Activated naive CD8-positive, alpha-beta T cell treated with anti-CD3 and anti-CD28 coated beads, Interleukin-2, amount 10 ng/mL, durations not matched to agents 7 days and 5 days (primary cell): ENCODE results near the gene GRK6. TPM values are rescaled to one million over a fixed set of nuclear protein-coding genes. Genes with fewer than 3 reads are reported as not detected.

Experiments used
- ATAC-seq: fragments of 150-1000 bp; cut with Tn5 transposase; one replicate; pipeline ENCODE4 v1.10.0; 2021; ENCODE audit warnings: low read depth, moderate library complexity
- POLR2A ChIA-PET: fragments of 350-600 bp; sonication (Branson Sonifier 250); formaldehyde crosslinking; loops from one replicate; lab custom pipeline; 2021; ENCODE audit warnings: antibody characterized with exemption; lab: Charles Lee
- DNase-seq: peaks from one replicate; pipeline ENCODE4 v3.0.0; 2021
- H3K27ac Mint-ChIP-seq: one replicate; pipeline ENCODE4 v1.8.0; 2022; ENCODE audit warnings: mild to moderate bottlenecking, mixed read lengths
- H3K27me3 Mint-ChIP-seq: one replicate; pipeline ENCODE4 v1.8.0; 2022; ENCODE audit warnings: mild to moderate bottlenecking, moderate library complexity, mixed read lengths
- H3K36me3 Mint-ChIP-seq: one replicate; pipeline ENCODE4 v1.8.0; 2021; ENCODE audit warnings: mild to moderate bottlenecking, mixed read lengths
- H3K4me1 Mint-ChIP-seq: one replicate; pipeline ENCODE4 v1.8.0; 2021; ENCODE audit warnings: mixed read lengths
- H3K4me3 Mint-ChIP-seq: one replicate; pipeline ENCODE4 v1.8.0; 2022; ENCODE audit warnings: mild to moderate bottlenecking, moderate library complexity, mixed read lengths
- H3K9me3 Mint-ChIP-seq: one replicate; pipeline ENCODE4 v1.8.0; 2021; ENCODE audit warnings: mixed read lengths
- total RNA-seq, 2 experiments: library from RNA; stranded (reverse); gene quantifications; one replicate each; pipeline ENCODE4 v1.2.3, GENCODE V29; 2021

GRK6 gene
- total RNA-seq, 2 experiments from 2014 or later = 181 to 186 TPM

DNA sequence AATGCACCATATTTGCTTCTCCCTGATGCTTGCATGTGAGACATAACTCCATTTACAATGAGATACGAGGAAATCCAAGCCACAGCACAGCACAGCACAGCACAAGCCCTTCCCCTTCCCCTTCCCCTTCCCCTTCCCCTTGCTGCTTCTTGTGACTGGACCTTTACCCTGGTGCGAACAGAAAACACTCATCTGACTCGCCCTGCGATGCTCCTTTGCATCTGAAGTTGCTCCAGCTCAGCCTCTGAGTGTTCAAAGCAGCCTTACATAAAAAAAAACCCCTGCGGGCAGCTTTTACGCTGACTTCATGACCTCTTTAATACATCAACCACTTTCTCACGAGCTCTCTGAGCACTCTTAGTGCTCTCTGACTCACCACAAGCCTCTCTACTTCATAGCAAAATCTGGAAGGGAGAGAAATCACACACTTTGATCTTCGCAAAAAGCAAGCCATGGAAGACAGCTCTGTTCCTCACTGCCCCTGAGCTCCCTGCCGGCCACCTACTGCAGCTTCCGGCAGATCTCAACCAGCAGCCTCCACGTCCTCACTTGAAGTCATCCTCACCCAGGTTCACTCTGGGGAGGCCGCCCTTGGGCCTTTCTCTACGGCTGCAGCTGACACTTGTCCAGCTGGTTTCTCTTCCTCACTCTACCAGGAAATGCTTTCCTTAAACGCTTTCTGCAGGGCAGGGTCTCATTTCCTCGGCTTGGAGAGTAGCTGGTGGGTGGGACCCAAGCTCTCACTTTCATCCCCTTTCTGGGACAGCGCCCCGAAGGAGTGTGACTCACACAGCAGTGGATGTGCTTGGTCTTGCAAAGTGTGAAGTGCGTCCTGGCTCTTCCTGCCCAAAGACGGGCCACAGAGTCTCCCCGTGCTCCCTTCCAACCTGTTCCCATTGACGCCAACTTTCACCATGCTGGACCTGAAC is 37.0 kb upstream of the GRK6 start:
- POLR2A ChIA-PET = interaction anchor here (0.8 to 3.4 kb wide), 14 partner anchors 13 to 83 kb away, joined by 3 to 40 read pairs (median 4); partner anchors contain the start of genes DBN1, PRR7 and RGS14
- no peaks in the 10 kb centered on the region for H3K9me3 Mint-ChIP-seq
- peak; percentile 40 for ATAC-seq
- no peaks in the 10 kb centered on the region for H3K36me3 Mint-ChIP-seq
- H3K4me3 Mint-ChIP-seq = peak overlapping the region; percentile 45
- H3K4me1 Mint-ChIP-seq = peaks cover 43% of the 10 kb centered on the region
- H3K27ac Mint-ChIP-seq = peak overlapping the region; percentile 88
- no peaks in the 10 kb centered on the region for H3K27me3 Mint-ChIP-seq
- DNase-seq = peak; percentile 47

DNA sequence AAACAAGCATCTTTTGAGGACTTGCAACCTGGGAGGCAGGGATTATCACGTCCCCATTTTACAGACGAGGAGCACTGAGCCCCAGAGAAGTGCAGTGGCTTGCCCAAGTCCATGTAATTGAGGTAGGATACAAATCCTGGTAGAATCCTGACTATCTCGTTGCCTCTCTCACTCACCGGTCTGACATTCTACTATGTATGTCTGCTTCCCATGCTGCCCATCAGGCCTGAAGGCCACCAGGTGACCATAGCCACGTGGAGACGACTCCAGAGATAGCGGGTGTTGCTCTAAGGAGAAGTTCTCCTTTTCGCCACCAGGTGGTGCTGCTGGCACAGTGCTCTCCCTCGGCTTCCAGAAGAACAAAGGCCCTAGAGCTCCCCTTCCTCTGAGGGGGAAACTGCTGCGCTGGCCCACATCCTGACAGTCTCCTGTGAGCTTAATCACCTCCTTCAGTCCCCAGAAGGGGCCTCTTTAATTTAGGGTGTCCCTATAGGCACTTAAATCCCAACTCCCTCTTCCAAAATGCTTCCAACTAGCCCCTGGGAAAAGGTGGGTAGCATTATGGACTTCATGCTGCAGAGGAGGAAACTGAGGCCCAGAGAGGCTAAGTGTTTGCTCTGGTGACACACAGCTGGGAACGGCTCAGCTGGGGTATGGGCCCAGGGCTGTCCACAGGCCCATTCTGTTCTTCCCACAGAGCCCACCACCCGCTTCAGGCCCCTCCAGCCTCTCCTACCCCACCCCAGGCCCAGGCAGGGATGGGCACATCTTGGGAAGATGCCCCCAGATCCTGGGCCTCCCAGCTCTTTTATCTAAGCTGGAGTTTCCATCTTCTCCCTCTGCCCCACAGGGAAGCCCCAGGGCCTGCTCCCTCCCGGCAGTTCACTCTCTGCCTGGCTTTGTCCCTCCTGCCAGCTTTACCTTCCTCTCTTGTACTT is 35.8 kb upstream of the GRK6 start:
- POLR2A ChIA-PET = interaction anchor here (0.5 to 3.4 kb wide), 21 partner anchors 12 to 124 kb away, joined by 3 to 40 read pairs (median 3); partner anchors contain the start of genes DBN1, GRK6, LMAN2 and PDLIM7

DNA sequence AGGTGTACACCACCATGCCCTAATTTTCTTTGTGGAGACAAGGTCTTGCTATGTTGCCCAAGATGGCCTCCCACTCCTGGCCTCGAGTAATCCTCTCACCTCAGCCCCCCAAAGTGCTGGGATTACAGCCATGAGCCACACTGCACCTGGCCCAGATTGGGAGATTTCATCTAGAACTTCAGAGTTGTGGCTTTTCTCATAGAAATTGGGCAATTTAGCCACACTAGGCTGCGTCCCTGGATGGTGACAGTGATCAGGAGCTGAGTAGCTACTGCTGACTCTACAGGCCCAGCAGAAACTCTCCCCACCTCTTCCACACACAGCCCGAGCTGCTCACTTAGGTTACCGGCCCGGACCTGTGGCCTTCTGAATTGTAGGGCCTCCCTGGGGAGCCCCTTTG is 33.7 kb upstream of the GRK6 start:
- H3K36me3 Mint-ChIP-seq = no peaks in the 10 kb centered on the region
- peaks cover 36% of the 10 kb centered on the region for H3K4me1 Mint-ChIP-seq
- H3K27me3 Mint-ChIP-seq = peaks cover 5% of the 10 kb centered on the region
- ATAC-seq (no peak), DNase-seq (no peak)
- H3K9me3 Mint-ChIP-seq = no peaks in the 10 kb centered on the region
- H3K4me3 Mint-ChIP-seq = no peak overlapping the region
- H3K27ac Mint-ChIP-seq = no peak overlapping the region
- POLR2A ChIA-PET = no interaction called here

More for the DNA sequence above, 35.8 kb upstream of the GRK6 start:
- ATAC-seq (peak; percentile 88), DNase-seq (peak; percentile 83)
- Mint-ChIP-seq H3K4me3 (peak overlapping the region; percentile 56), H3K9me3 (no peaks in the 10 kb centered on the region), H3K4me1 (peaks cover 36% of the 10 kb centered on the region), H3K27ac (peak overlapping the region; percentile 88), H3K27me3 (peaks cover 3% of the 10 kb centered on the region), H3K36me3 (no peaks in the 10 kb centered on the region)

DNA sequence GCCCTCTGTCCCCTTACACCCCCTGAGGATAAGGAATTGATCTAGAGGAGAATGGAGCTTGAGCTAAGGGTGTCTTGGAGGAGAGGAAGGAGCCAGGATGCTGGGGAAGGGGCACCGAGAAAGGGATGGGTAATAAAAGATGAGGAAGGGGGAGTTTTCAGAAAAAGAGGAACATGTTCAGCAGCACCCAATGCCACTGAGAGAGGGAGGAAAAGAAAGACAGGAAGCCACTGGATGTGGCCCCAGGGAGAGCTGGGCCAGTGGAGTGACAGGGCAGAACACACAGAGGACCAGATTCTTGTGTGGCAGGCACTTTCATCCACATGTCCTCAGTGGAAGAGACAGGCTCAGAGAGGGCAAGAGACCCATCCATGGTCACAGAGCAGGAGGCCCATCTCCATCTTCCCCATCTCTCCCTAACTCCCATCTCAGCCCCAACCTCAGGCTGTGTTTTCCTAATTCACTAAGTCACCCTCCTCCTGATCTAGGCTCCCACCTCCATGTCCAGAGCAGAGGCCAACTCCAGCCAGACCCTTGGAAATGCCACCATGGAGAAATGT is 33.2 kb upstream of the GRK6 start:
- Mint-ChIP-seq H3K9me3 (no peaks in the 10 kb centered on the region), H3K4me1 (peaks cover 35% of the 10 kb centered on the region), H3K27ac (peak overlapping the region; percentile 35), H3K4me3 (no peak overlapping the region), H3K27me3 (peaks cover 6% of the 10 kb centered on the region), H3K36me3 (no peaks in the 10 kb centered on the region)
- no peak for ATAC-seq
- POLR2A ChIA-PET = interaction anchor here (0.5 to 0.8 kb wide), 2 partner anchors 46 to 53 kb away, joined by 3 to 4 read pairs; partner anchors contain the start of gene PRR7
- no peak for DNase-seq

DNA sequence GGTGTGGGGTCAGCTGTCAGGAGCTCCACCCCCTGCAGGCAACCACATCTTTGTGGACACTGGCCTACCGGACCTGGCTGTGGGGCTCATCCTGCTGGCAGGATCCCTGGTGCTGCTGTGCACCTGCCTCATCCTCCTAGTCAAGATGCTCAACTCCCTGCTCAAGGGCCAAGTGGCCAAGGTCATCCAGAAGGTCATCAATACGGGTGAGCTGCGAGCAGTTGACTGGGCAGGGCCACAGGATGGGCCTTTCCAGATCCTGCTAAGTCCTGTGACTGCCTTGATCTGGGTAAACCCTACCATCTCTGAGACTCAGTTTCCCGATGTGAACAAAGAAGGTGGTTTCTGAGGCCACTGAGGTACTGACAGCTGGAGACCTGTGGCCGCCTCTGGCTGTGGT is 32.5 kb upstream of the GRK6 start:
- H3K36me3 Mint-ChIP-seq = no peaks in the 10 kb centered on the region
- no peaks in the 10 kb centered on the region for H3K9me3 Mint-ChIP-seq
- no peak overlapping the region for H3K4me3 Mint-ChIP-seq
- DNase-seq (no peak), ATAC-seq (no peak)
- H3K4me1 Mint-ChIP-seq = peaks cover 30% of the 10 kb centered on the region
- POLR2A ChIA-PET = interaction anchor here (0.6 to 0.8 kb wide), 2 partner anchors 51 to 52 kb away, joined by 4 read pairs; partner anchors contain the start of gene PRR7
- H3K27me3 Mint-ChIP-seq = peaks cover 11% of the 10 kb centered on the region
- no peak overlapping the region for H3K27ac Mint-ChIP-seq

DNA sequence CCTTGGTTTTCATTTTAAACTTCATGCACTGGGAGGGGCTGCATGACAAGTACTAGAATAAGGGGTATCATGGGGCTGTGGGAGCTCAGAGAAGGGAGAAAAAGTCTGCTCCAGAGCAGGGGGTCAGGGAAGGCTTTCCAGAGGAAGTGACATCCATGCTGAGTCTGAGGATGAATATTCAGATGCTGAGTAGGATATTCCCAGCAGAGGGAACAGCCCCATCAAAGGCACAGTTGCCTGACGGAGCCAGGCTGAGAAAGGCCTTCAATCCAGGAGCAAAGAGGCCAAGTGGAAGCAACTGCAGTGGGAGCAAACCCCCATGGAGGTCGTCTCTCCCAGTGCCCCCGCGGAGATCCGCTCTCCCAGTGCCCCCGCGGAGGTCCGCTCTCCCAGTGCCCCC is 30.4 kb upstream of the GRK6 start:
- Mint-ChIP-seq H3K4me3 (no peak overlapping the region), H3K27me3 (peaks cover 13% of the 10 kb centered on the region), H3K4me1 (peaks cover 13% of the 10 kb centered on the region), H3K27ac (no peak overlapping the region), H3K36me3 (no peaks in the 10 kb centered on the region), H3K9me3 (no peaks in the 10 kb centered on the region)
- POLR2A ChIA-PET = no interaction called here
- DNase-seq (no peak), ATAC-seq (no peak)

DNA sequence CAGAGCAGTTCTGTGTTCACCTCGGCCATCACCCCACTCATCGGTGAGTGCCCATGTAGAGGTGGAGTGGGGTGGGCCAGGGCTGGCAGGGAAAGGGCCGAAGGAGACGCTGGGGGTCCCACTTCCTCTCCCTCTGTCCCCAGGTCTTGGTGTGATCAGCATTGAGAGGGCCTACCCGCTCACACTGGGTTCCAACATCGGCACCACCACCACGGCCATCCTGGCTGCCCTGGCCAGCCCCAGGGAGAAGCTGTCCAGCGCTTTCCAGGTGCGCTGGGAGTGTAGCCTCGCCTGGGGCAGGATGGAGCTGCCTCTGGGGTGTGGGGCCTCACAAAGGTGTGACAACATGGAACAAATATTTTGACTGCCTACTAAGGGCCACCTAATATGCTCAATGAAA is 29.7 kb upstream of the GRK6 start:
- H3K27me3 Mint-ChIP-seq = peaks cover 21% of the 10 kb centered on the region
- no peak overlapping the region for H3K27ac Mint-ChIP-seq
- no peaks in the 10 kb centered on the region for H3K9me3 Mint-ChIP-seq
- H3K4me1 Mint-ChIP-seq = peaks cover 11% of the 10 kb centered on the region
- no peak overlapping the region for H3K4me3 Mint-ChIP-seq
- no peak for ATAC-seq
- POLR2A ChIA-PET = interaction anchor here (0.7 kb wide), 1 partner anchor 49 kb away, joined by 5 read pairs; no protein-coding TSS in a partner anchor
- DNase-seq = no peak
- H3K36me3 Mint-ChIP-seq = no peaks in the 10 kb centered on the region

DNA sequence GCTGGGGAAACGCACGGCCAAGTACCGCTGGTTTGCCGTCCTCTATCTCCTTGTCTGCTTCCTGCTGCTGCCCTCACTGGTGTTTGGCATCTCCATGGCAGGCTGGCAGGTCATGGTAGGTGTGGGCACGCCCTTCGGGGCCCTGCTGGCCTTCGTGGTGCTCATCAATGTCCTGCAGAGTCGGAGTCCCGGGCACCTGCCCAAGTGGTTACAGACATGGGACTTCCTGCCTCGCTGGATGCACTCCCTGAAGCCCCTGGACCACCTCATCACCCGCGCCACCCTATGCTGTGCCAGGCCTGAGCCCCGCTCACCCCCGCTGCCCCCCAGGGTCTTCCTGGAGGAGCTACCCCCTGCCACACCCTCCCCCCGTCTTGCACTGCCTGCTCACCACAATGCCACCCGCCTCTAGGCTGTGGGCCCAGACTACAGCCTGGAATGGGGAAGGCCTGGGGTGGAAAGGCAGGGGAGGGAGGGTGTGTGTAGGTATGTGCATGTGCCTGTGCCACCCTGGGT is 28.5 kb upstream of the GRK6 start:
- peaks cover 29% of the 10 kb centered on the region for H3K27me3 Mint-ChIP-seq
- peaks cover 17% of the 10 kb centered on the region for H3K4me1 Mint-ChIP-seq
- H3K27ac Mint-ChIP-seq = no peak overlapping the region
- POLR2A ChIA-PET = no interaction called here
- no peak for DNase-seq
- H3K36me3 Mint-ChIP-seq = no peaks in the 10 kb centered on the region
- no peak overlapping the region for H3K4me3 Mint-ChIP-seq
- no peaks in the 10 kb centered on the region for H3K9me3 Mint-ChIP-seq
- ATAC-seq = no peak

DNA sequence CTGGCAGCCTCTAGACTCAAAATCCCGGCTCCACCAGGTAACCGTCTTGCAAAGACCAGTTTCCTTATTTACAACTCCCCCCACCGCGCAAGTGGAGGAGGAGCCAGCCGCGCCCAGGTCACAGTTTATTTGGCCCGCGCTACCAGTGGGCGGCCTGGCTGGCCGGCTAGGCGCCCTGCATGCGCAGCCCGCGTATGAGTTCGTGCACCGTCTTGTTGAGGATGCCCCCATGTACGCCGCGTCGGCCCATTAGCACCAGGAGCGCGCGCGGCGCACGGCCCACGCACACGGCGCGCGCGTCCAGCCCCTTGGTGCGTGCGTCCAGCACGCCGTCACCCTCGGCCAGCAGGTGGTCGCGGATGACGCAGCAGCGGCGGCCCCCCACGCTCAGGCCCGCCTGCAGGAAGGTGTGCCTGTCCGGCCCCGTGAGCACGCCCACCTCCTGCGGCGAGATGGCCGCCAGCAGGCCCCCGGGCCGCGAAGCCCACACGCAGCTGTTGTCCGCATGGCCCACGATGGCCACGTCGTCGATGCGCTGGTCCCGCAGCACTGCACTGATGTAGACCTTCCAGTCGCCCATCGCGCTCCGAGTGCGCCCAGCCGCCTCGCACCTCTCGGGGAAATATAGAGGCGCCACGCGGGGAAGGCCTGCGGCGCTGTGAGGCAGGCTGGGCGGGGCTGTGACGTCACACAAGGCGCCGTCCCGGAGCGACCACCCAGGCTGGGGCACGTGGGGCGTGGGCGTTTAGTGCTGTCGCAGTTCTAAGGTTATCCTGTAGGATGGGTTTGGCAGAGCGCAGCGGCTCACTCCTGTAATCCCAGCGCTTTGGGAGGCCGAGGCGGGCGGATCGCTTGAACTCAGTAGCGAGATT is 26.2 kb upstream of the GRK6 start, which contains the start of gene PFN3:
PFN3 (minus strand) TSS at position 665 of the 872 bp plus-strand sequence; CDS start at position 580, 85 bp downstream.
- DNase-seq (no peak), ATAC-seq (no peak)
- Mint-ChIP-seq H3K4me1 (peaks cover 22% of the 10 kb centered on the region), H3K9me3 (no peaks in the 10 kb centered on the region), H3K4me3 (no peak within 1 kb of the TSS), H3K27me3 (peaks cover 30% of the 10 kb centered on the region), H3K27ac (no peak within 1 kb of the TSS), H3K36me3 (no peaks in the 10 kb centered on the region)
- POLR2A ChIA-PET = no interaction called here

DNA sequence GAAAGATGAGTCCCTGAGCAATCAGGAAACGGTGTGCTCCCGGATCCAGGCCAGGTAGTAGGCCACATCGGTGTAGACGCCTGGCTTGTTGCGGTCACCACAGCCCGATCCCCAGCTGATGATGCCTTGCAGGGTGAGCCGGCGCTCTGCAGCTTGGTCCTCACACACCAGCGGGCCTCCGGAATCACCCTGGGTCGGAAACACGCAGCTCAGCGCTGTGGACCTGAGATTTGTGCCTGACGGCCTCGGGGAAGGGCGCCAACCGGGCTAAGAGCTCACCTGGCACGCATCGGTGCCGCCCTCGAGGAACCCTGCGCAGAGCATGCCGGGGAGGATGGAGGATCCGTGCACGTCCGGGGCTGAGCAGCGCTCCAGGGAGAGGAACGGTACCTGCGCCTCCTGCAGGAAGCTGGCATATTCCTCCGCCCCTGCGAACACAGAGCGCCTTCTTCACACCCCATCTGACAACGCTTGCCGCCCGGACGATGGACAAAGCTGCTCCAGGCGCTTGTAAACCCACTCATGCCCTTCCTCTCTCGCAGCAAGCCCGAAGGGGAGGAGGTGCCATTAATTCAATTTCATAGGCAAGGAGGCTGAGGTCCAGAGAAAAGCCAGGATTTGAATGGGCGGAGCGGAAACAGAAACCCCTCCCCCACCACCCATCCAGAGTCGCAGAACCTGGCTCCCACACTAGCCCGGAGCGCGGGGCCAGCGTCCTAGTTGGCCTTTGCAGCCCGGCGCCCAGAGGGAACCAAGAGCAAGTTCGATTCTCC is 24.0 kb upstream of the GRK6 start:
- Mint-ChIP-seq H3K4me1 (peaks cover 37% of the 10 kb centered on the region), H3K27ac (no peak overlapping the region), H3K4me3 (peak overlapping the region; percentile 84), H3K36me3 (no peaks in the 10 kb centered on the region), H3K9me3 (no peaks in the 10 kb centered on the region), H3K27me3 (peaks cover 30% of the 10 kb centered on the region)
- POLR2A ChIA-PET = interaction anchor here (0.8 to 5.5 kb wide), 11 partner anchors 12 to 104 kb away, joined by 3 to 145 read pairs (median 9); partner anchors contain the start of genes GRK6, PDLIM7, PRR7 and RGS14
- ATAC-seq = peak; percentile 37
- DNase-seq = peak; percentile 71
